Measurements from ENCODE around the gene NRL.

Gene NRL

GRCh38 chr14:24114532-24115421 is at the start of gene NRL, which contains the start of gene DCAF11:
NRL (minus strand) TSS chr14:24114949; CDS start chr14:24082848, 32,101 bp downstream.
DCAF11 (plus strand) TSS chr14:24114777; CDS start chr14:24115595, 818 bp downstream.
- peak within 1 kb of the TSS; percentile 76 for H2AFZ ChIP-seq (ENCODE audit: low read depth, low read length)
- no peaks in the 10 kb centered on the region for H3K27me3 ChIP-seq (ENCODE audit: low read depth, low read length)
- H3K36me3 ChIP-seq (replicated peaks; ENCODE audit: low read depth, low read length) = peaks cover 22% of the 10 kb centered on the region
- H3K9me3 ChIP-seq (ENCODE audit: insufficient read depth, low read length) = no peaks in the 10 kb centered on the region
- peaks cover 12% of the 10 kb centered on the region; the same call in 1 of the 2 replicates for H3K79me2 ChIP-seq (ENCODE audit: low read length)
- no peaks in the 10 kb centered on the region for H4K20me1 ChIP-seq (ENCODE audit: insufficient read depth, low read length)
- TF ChIP-seq, protein P1, sequence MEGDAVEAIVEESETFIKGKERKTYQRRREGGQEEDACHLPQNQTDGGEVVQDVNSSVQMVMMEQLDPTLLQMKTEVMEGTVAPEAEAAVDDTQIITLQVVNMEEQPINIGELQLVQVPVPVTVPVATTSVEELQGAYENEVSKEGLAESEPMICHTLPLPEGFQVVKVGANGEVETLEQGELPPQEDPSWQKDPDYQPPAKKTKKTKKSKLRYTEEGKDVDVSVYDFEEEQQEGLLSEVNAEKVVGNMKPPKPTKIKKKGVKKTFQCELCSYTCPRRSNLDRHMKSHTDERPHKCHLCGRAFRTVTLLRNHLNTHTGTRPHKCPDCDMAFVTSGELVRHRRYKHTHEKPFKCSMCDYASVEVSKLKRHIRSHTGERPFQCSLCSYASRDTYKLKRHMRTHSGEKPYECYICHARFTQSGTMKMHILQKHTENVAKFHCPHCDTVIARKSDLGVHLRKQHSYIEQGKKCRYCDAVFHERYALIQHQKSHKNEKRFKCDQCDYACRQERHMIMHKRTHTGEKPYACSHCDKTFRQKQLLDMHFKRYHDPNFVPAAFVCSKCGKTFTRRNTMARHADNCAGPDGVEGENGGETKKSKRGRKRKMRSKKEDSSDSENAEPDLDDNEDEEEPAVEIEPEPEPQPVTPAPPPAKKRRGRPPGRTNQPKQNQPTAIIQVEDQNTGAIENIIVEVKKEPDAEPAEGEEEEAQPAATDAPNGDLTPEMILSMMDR (IDR thresholded peaks at IDR 0.05; ENCODE audit: low read depth, low read length) = no peak
- TF ChIP-seq EZH2phosphoT487 (IDR thresholded peaks at IDR 0.05; ENCODE audit: low read depth) = no peak
- H3K27ac ChIP-seq (ENCODE audit: low read length) = peak within 1 kb of the TSS; percentile 95
- peaks cover 8% of the 10 kb centered on the region for H3K4me1 ChIP-seq (ENCODE audit: low read length)
- H3K9ac ChIP-seq (ENCODE audit: low read length) = peak within 1 kb of the TSS; percentile 96
- H3K4me2 ChIP-seq (ENCODE audit: low read length) = peak within 1 kb of the TSS; percentile 91
- peak within 1 kb of the TSS; percentile 91 for H3K4me3 ChIP-seq (ENCODE audit: low read length)

- H3K79me2 ChIP-seq (ENCODE audit: low read length) = peaks cover 20% of the 10 kb centered on the region
- H3K27ac ChIP-seq (ENCODE audit: low read length) = peak overlapping the region; percentile 83
- H4K20me1 ChIP-seq (ENCODE audit: insufficient read depth, low read length) = no peaks in the 10 kb centered on the region
- peak overlapping the region; percentile 85 for H3K4me2 ChIP-seq (ENCODE audit: low read length)
- no peak overlapping the region for H2AFZ ChIP-seq (ENCODE audit: low read depth, low read length)
- H3K4me1 ChIP-seq (ENCODE audit: low read length) = peaks cover 15% of the 10 kb centered on the region
- H3K4me3 ChIP-seq (ENCODE audit: low read length) = peak overlapping the region; percentile 80
- H3K9ac ChIP-seq (ENCODE audit: low read length) = peak overlapping the region; percentile 90
- peaks cover 53% of the 10 kb centered on the region for H3K36me3 ChIP-seq (replicated peaks; ENCODE audit: low read depth, low read length)
- TF ChIP-seq EZH2phosphoT487 (IDR thresholded peaks at IDR 0.05; ENCODE audit: low read depth) = no peak
- TF ChIP-seq, protein P1 (IDR thresholded peaks at IDR 0.05; ENCODE audit: low read depth, low read length) = no peak
- H3K27me3 ChIP-seq (ENCODE audit: low read depth, low read length) = no peaks in the 10 kb centered on the region
- no peaks in the 10 kb centered on the region for H3K9me3 ChIP-seq (ENCODE audit: insufficient read depth, low read length)
Observed at GRCh38 chr14:24162093-24162492, 47.3 kb upstream of the NRL start.

DNA sequence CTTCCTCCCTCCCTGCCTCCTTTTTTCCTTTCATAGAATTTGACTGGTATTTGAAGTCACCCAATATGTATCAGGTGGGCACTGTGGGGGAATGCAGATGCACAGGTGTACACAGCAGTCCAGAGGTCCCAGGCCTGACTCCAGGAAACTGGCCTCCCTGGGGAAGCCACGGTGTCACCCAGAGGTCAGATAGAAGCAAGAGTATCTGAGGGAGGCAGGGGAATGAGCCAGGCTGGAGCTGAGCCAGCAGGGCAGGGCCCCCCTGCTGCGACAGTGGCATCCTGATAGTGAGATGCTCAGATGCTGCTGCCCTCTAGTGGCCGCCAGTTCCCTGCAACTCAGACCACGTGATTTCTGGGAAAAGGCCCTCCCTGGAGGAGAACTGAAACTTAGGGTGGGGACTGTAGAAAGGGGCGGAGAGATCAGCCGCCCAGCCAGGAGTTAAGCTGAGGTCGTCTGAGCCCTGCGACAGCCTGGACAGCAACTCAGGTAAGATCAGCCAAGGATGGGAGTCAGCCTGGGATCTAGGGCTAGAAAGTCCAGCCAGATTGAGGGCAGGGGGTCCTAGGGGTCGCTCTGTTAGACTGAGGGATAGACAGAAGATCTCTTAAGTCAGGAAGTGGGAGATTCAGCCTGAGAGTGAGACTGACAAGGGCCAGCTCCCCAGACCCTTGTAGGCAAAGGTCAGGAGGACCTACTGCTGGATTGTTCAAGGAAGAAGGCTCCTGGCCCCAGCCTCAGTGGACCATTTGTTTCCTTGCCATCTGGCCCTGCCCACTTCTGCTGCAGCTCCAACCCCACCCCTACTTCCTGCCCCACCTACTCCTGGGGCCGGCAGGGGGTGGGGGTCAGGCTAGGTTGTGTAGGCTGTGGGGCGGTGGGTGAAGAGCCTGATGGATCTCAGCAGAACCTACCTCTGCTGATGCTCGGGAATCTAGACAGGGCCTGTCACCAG is 46.4 kb upstream of the NRL start, which contains the start of gene IRF9:
Gene IRF9 (plus strand): TSS at position 416 of the 955 bp plus-strand sequence. CDS start 880 bp downstream, outside the sequence.
- Histone ChIP-seq H2AFZ (ENCODE audit: low read depth, low read length) (no peak within 1 kb of the TSS; the same call in 1 of the 2 replicates), H4K20me1 (ENCODE audit: insufficient read depth, low read length) (no peaks in the 10 kb centered on the region), H3K27me3 (ENCODE audit: low read depth, low read length) (no peaks in the 10 kb centered on the region), H3K9me3 (ENCODE audit: insufficient read depth, low read length) (no peaks in the 10 kb centered on the region), H3K4me3 (ENCODE audit: low read length) (peak within 1 kb of the TSS; percentile 80), H3K9ac (ENCODE audit: low read length) (peak within 1 kb of the TSS; percentile 90), H3K4me1 (ENCODE audit: low read length) (peaks cover 15% of the 10 kb centered on the region), H3K27ac (ENCODE audit: low read length) (peak within 1 kb of the TSS; percentile 83), H3K79me2 (ENCODE audit: low read length) (peaks cover 20% of the 10 kb centered on the region), H3K36me3 (replicated peaks; ENCODE audit: low read depth, low read length) (peaks cover 54% of the 10 kb centered on the region), H3K4me2 (ENCODE audit: low read length) (peak within 1 kb of the TSS; percentile 85)
- TF ChIP-seq, protein P1 (IDR thresholded peaks at IDR 0.05; ENCODE audit: low read depth, low read length) = peak; percentile 91
- TF ChIP-seq EZH2phosphoT487 (IDR thresholded peaks at IDR 0.05; ENCODE audit: low read depth) = no peak
